Keratinocyte (primary cell): ENCODE measurements around the gene TPCN1. TPM values are rescaled to one million over a fixed set of nuclear protein-coding genes. Genes with fewer than 3 reads are reported as not detected.
A peak's percentile ranks its signal among the peaks of the same experiment; 100 is the strongest.

ENCODE experiments used
- DNase-seq: peaks from one replicate; pipeline ENCODE4 v3.0.0-alpha.2; 2011; ENCODE audit warnings: low read depth, missing footprints, low spot score
- FAIRE-seq: peaks from 2 replicates; lab custom pipeline; 2011; peaks lifted over from hg19 to GRCh38; lab: Jason Lieb, UNC
- H2AFZ ChIP-seq: 2 replicates; pipeline ENCODE4 v1.6.0; 2012; ENCODE audit warnings: low read length, control low read depth, inconsistent platforms; ENCODE audit not compliant: control insufficient read depth
- H3K27ac ChIP-seq: 2 replicates; pipeline ENCODE4 v1.5.1; 2011; ENCODE audit warnings: low read length; ENCODE audit not compliant: control insufficient read depth, insufficient read depth
- H3K27me3 ChIP-seq: 3 replicates; pipeline ENCODE4 v1.6.0; 2011; ENCODE audit warnings: low read length; ENCODE audit not compliant: control insufficient read depth, insufficient read depth; ENCODE audit errors: extremely low read depth
- H3K36me3 ChIP-seq, 2 experiments: 2 replicates in 1 of 2; 3 replicates in 1 of 2; pipeline ENCODE4 v1.5.1; 2011; ENCODE audit warnings: low read length in 2 of 2, mild to moderate bottlenecking in 1 of 2; ENCODE audit not compliant: control insufficient read depth in 2 of 2, insufficient read depth in 2 of 2; ENCODE audit errors: extremely low read depth in 1 of 2
- H3K4me1 ChIP-seq: 3 replicates; pipeline ENCODE4 v1.5.1; 2011; ENCODE audit warnings: low read length; ENCODE audit not compliant: control insufficient read depth, insufficient read depth; ENCODE audit errors: extremely low read depth
- H3K4me2 ChIP-seq: 3 replicates; pipeline ENCODE4 v1.6.0; 2011; ENCODE audit warnings: low read depth, low read length; ENCODE audit not compliant: control insufficient read depth, insufficient read depth; ENCODE audit errors: extremely low read depth
- H3K4me3 ChIP-seq, 3 experiments: fragments of 200-600 bp in 1 of 3; sonication (generic) in 1 of 3; 2 replicates in 2 of 3; 3 replicates in 1 of 3; pipeline ENCODE4 v1.5.1; 2011 to 2016; ENCODE audit warnings: low read length in 3 of 3, mild to moderate bottlenecking in 3 of 3, control low read depth in 2 of 3, inconsistent platforms in 1 of 3, low read depth in 1 of 3, mixed read lengths in 1 of 3, mixed run types in 1 of 3, moderate library complexity in 1 of 3; ENCODE audit not compliant: control insufficient read depth in 2 of 3, insufficient read depth in 2 of 3; ENCODE audit errors: extremely low read depth in 1 of 3
- H3K79me2 ChIP-seq: 2 replicates; pipeline ENCODE4 v1.6.0; 2012; ENCODE audit warnings: low read length; ENCODE audit not compliant: control insufficient read depth, insufficient read depth
- H3K9ac ChIP-seq: 3 replicates; pipeline ENCODE4 v1.6.0; 2011; ENCODE audit warnings: low read length; ENCODE audit not compliant: control insufficient read depth, insufficient read depth; ENCODE audit errors: extremely low read depth
- H3K9me1 ChIP-seq: 3 replicates; pipeline ENCODE4 v1.6.0; 2011; ENCODE audit warnings: low read length; ENCODE audit not compliant: control insufficient read depth, insufficient read depth; ENCODE audit errors: extremely low read depth
- H3K9me3 ChIP-seq: 2 replicates; pipeline ENCODE4 v1.5.1; 2012; ENCODE audit warnings: low read depth, low read length; ENCODE audit not compliant: control insufficient read depth
- H4K20me1 ChIP-seq: 3 replicates; pipeline ENCODE4 v1.6.0; 2011; ENCODE audit warnings: low read length; ENCODE audit not compliant: control insufficient read depth, insufficient read depth; ENCODE audit errors: extremely low read depth
- CTCF ChIP-seq, 3 experiments: IDR thresholded peaks in 1 of 3; conservative IDR thresholded peaks in 1 of 3; optimal IDR thresholded peaks in 1 of 3; 2 replicates in 2 of 3; 3 replicates in 1 of 3; pipeline versions ENCODE3 to v1.5.1; 2011; ENCODE audit warnings: low read length in 3 of 3, mild to moderate bottlenecking in 3 of 3, moderate library complexity in 2 of 3, control low read depth in 1 of 3, inconsistent platforms in 1 of 3; ENCODE audit not compliant: insufficient read depth in 2 of 3; ENCODE audit errors: extremely low read depth in 1 of 3
- EZH2 ChIP-seq: IDR thresholded peaks from one replicate; pipeline ENCODE4 v1.6.1; 2012; ENCODE audit warnings: inconsistent platforms, mild to moderate bottlenecking, low read length, moderate library complexity
- dilution Hi-C: fragments of 300-500 bp; cut with MboI; formaldehyde crosslinking; loops from one replicate; pipeline ENCODE4 v1.7.0; 2020; ENCODE audit warnings: low sequenced_read_pairs; ENCODE audit not compliant: extremely low pct_ligation_motif_present
- polyA plus RNA-seq, 5 experiments: library from polyadenylated mRNA; depleted of rRNA in 3 of 5; stranded (reverse) in 3 of 5; stranded (forward) in 1 of 5; unstranded in 1 of 5; fragments of >200 nt; gene quantifications; 1 replicate in 1 of 5; 2 replicates in 3 of 5; 3 replicates in 1 of 5; pipeline versions ENCODE4 v1.2.1 to v1.2.3, GENCODE V29; 2011 to 2012; ENCODE audit warnings: missing spikeins in 2 of 5, low read depth in 1 of 5, low replicate concordance in 1 of 5

Gene TPCN1
- polyA plus RNA-seq, 1 donor (not counting 4 experiments of a cell fraction or from before 2014, with no cell fraction given), result 6.8 TPM

DNA sequence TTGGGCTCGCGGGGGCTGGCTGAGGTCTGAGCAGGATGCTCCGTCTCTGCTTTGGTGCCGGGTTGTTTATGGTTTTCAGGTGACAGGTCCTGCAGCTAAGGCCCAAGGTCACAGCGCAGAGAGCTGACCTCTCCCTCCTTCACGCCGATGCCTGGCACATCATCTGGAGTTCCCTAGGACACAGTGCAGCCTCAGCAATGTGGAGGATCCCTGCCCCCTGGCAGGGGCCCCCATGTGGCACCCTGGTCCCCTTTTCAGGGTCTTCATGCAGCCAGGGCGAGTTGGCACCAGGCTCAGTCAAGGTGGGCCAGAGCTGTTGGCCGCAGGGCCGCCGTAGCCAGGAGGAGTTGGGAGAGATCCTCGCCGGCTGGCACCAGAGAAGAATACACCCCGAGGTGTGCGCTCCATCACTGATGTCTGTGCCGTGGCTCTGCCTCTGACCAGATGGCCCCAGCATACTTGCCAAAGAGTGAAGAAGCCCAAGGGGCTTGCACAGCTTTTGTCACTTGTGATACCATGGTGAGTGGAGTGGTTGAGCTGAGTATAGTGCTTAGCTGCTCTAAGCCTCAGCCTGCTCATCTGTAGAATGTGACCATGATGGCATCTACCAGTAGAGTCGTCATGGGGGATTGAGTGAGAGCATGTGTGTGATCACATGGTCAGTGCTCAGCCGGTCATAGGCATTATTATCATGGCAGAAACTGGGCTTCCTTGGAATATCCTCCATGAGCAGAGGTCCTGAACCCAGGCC is 11.0 kb downstream of the TPCN1 start:
- peaks cover 12 to 19% of the 10 kb centered on the region in 2 experiments for H3K36me3 ChIP-seq
- peak overlapping the region; percentile 47 for H3K4me2 ChIP-seq
- FAIRE-seq, result no peak
- DNase-seq, result no peak
- H3K79me2 ChIP-seq, result no peaks in the 10 kb centered on the region
- no peak overlapping the region for H3K9ac ChIP-seq
- no peaks in the 10 kb centered on the region for H3K9me3 ChIP-seq
- dilution Hi-C loops, result no loop called here
- no peaks in the 10 kb centered on the region for H3K27me3 ChIP-seq
- TF ChIP-seq CTCF (optimal IDR thresholded peaks at IDR 0.05 in 1 of 3, IDR thresholded peaks at IDR 0.05 in 1 of 3, conservative IDR thresholded peaks at IDR 0.05 in 1 of 3; ENCODE audit: extremely low read depth in 1 of 3, insufficient read depth in 2 of 3, low read length in 3 of 3) (no peak), EZH2 (no peak)
- H3K4me1 ChIP-seq, result peaks cover 12% of the 10 kb centered on the region
- no peak overlapping the region for H2AFZ ChIP-seq
- no peak overlapping the region for H3K4me3 ChIP-seq
- no peaks in the 10 kb centered on the region for H4K20me1 ChIP-seq
- peak overlapping the region; percentile 23 for H3K27ac ChIP-seq
- no peaks in the 10 kb centered on the region for H3K9me1 ChIP-seq

DNA sequence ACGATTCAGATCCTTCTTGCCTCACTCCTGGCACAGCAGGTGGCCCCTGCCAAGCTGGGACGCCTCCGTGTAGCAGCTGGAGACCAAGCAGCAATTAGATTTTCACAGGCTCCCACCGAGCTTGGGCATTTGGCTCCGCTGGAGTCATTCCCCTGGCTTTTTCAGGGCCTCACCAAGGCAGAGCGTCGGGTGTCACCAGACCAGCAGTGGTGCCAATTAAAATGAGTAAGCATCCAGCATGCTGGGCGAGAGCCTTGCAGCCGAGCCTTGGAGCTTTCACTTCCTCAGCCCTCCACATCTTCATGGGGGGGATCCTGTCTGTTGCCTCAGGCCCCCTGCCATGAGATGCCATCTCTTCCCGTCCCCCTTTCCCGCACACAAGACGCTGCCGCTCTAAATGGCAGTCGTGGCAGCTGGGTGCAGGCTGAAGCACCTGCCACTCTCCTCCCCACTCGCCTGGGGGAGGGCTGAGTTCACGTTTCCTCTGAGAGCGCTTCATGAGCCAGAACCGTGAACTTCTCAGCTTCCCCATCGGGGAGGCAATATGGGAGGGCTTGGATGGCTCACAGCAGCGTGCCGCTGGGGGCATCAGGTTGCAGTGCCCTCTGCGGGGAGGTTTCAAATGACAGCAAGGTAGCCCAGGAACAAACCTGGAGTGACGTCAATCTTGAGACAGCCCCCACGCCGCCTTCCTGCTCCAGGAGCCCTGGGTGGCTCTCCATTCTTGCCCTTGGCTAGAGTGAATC is 11.7 kb downstream of the TPCN1 start:
- Histone ChIP-seq H3K4me3 (no peak overlapping the region), H3K4me2 (no peak overlapping the region), H2AFZ (no peak overlapping the region), H3K9me3 (no peaks in the 10 kb centered on the region), H4K20me1 (no peaks in the 10 kb centered on the region), H3K36me3 (peaks cover 12 to 19% of the 10 kb centered on the region in 2 experiments), H3K27ac (no peak overlapping the region), H3K27me3 (no peaks in the 10 kb centered on the region), H3K9me1 (no peaks in the 10 kb centered on the region), H3K4me1 (peaks cover 12% of the 10 kb centered on the region), H3K9ac (no peak overlapping the region), H3K79me2 (no peaks in the 10 kb centered on the region)
- no peak for FAIRE-seq
- dilution Hi-C loops, result no loop called here
- DNase-seq, result no peak
- TF ChIP-seq CTCF (optimal IDR thresholded peaks at IDR 0.05 in 1 of 3, IDR thresholded peaks at IDR 0.05 in 1 of 3, conservative IDR thresholded peaks at IDR 0.05 in 1 of 3; ENCODE audit: extremely low read depth in 1 of 3, insufficient read depth in 2 of 3, low read length in 3 of 3) (no peak), EZH2 (no peak)
